Measurements from ENCODE around the gene CP. TPM values are rescaled to one million over a fixed set of nuclear protein-coding genes. Genes with fewer than 3 reads are reported as not detected.
A peak's percentile ranks its signal among the peaks of the same experiment; 100 is the strongest.

Gene CP
- total RNA-seq, 1 experiment from 2014 or later = 0.52 TPM

DNA sequence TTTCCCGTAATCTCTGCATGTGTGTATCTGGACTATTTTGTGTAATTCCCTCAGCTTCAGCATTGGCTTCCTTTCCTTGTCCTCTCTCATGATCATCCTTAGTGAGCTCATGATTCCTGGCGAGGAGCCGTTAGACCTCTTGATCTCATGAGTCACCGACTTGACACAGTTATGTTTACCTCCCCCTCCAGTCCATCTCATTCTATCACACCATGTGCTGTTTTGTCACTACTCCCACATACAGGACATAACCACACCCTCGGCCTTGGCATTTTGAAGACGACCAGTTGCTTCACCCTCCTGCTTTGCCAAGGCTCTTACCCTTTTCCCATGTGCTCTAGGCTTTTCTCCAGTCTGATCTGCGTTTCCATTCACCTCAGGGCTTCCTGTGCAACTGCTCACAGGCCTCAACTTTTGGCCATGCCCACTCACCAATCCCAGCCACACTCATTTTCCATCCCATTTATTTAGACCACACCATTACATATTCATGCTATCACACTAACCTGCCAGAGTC is 41.5 kb downstream of the CP start (continued):
- TF ChIP-seq, protein P1, sequence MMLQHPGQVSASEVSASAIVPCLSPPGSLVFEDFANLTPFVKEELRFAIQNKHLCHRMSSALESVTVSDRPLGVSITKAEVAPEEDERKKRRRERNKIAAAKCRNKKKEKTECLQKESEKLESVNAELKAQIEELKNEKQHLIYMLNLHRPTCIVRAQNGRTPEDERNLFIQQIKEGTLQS (IDR thresholded peaks at IDR 0.05) = no peak
- TF ChIP-seq RAD21 (IDR thresholded peaks at IDR 0.05; ENCODE audit: low read depth) = no peak

- ChIA-PET POLR2A (interaction anchor here (0.7 to 1.7 kb wide), 2 partner anchors 10 to 49 kb away, joined by 3 read pairs; no protein-coding TSS in a partner anchor), CTCF (interaction anchor here (1.4 kb wide), 1 partner anchor 59 kb away, joined by 5 read pairs; no protein-coding TSS in a partner anchor), RAD21 (ENCODE audit: low non-redundant PET in 1 of 2, low total read pairs in 2 of 2, uncharacterized antibody in 2 of 2, unreplicated experiment in 2 of 2) (no interaction called here)
- TF ChIP-seq POLR2A (IDR thresholded peaks at IDR 0.05; ENCODE audit: borderline replicate concordance, extremely low read depth, insufficient read depth, insufficient read length) = no peak
- TF ChIP-seq RAD21 (IDR thresholded peaks at IDR 0.05; ENCODE audit: low read depth) = no peak
- no peak for TF ChIP-seq REST (IDR thresholded peaks at IDR 0.05; ENCODE audit: low read depth)
- TF ChIP-seq ZNF274 (IDR thresholded peaks at IDR 0.05; ENCODE audit: low read depth, low read length) = no peak
- TF ChIP-seq, protein P1 (IDR thresholded peaks at IDR 0.05) = no peak
- TF ChIP-seq EGR1 (IDR thresholded peaks at IDR 0.05; ENCODE audit: low read depth) = no peak
- no peak for TF ChIP-seq SRF (IDR thresholded peaks at IDR 0.05; ENCODE audit: low read depth)
- no peak for TF ChIP-seq ZFX (IDR thresholded peaks at IDR 0.05)
- no peak for TF ChIP-seq EZH2phosphoT487 (IDR thresholded peaks at IDR 0.05; ENCODE audit: borderline replicate concordance)
- no peak for TF ChIP-seq EZH2 (IDR thresholded peaks at IDR 0.05)
- TF ChIP-seq CEBPB (IDR thresholded peaks at IDR 0.05; ENCODE audit: low read depth) = no peak
- no peak for TF ChIP-seq ELF1 (IDR thresholded peaks at IDR 0.05; ENCODE audit: borderline replicate concordance, low read depth)
- no peak for TF ChIP-seq SP1 (IDR thresholded peaks at IDR 0.05; ENCODE audit: low read depth)
- TF ChIP-seq CBX3 (IDR thresholded peaks at IDR 0.05; ENCODE audit: low read depth) = no peak
- TF ChIP-seq POLR2AphosphoS5 (IDR thresholded peaks at IDR 0.05; ENCODE audit: low read depth, low read length) = no peak
- TF ChIP-seq FOSL1 (IDR thresholded peaks at IDR 0.05; ENCODE audit: low read depth) = no peak
- TF ChIP-seq, protein P2, sequence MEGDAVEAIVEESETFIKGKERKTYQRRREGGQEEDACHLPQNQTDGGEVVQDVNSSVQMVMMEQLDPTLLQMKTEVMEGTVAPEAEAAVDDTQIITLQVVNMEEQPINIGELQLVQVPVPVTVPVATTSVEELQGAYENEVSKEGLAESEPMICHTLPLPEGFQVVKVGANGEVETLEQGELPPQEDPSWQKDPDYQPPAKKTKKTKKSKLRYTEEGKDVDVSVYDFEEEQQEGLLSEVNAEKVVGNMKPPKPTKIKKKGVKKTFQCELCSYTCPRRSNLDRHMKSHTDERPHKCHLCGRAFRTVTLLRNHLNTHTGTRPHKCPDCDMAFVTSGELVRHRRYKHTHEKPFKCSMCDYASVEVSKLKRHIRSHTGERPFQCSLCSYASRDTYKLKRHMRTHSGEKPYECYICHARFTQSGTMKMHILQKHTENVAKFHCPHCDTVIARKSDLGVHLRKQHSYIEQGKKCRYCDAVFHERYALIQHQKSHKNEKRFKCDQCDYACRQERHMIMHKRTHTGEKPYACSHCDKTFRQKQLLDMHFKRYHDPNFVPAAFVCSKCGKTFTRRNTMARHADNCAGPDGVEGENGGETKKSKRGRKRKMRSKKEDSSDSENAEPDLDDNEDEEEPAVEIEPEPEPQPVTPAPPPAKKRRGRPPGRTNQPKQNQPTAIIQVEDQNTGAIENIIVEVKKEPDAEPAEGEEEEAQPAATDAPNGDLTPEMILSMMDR (IDR thresholded peaks at IDR 0.05 in 2 of 3, conservative IDR thresholded peaks at IDR 0.05 in 1 of 3; ENCODE audit: borderline replicate concordance in 1 of 3, insufficient read depth in 1 of 3, low read depth in 2 of 3, low read length in 2 of 3) = no peak
- Histone ChIP-seq H3K9ac (ENCODE audit: low read length) (no peak overlapping the region), H3K36me3 (ENCODE audit: control insufficient read depth in 1 of 2, insufficient read depth in 2 of 2, low read length in 2 of 2) (no peaks in the 10 kb centered on the region), H3K27me3 (ENCODE audit: insufficient read depth, low read length) (no peaks in the 10 kb centered on the region), H3K9me2 (ENCODE audit: insufficient read depth) (no peaks in the 10 kb centered on the region), H2AFZ (ENCODE audit: low read depth, low read length, poor library complexity, severe bottlenecking) (no peak overlapping the region), H4K20me1 (ENCODE audit: insufficient read depth) (no peaks in the 10 kb centered on the region), H3K79me2 (ENCODE audit: insufficient read depth, low read length) (no peaks in the 10 kb centered on the region), H3K27ac (ENCODE audit: low read depth, low read length) (no peak overlapping the region), H3K9me3 (ENCODE audit: control insufficient read depth in 1 of 2, insufficient read depth in 1 of 2, low read depth in 1 of 2, low read length in 2 of 2) (no peaks in the 10 kb centered on the region), H3K4me1 (ENCODE audit: control insufficient read depth in 1 of 2, insufficient read depth in 2 of 2, low read length in 2 of 2) (peaks cover 12 to 17% of the 10 kb centered on the region in 2 experiments), H3K4me2 (ENCODE audit: low read length) (peak overlapping the region; percentile 54), H3K4me3 (replicated peaks in 1 of 2; ENCODE audit: low read depth in 1 of 2, low read length in 2 of 2) (no peak overlapping the region)
- ATAC-seq (no peak), DNase-seq (ENCODE audit: low read depth, low spot score) (no peak)
- no TSS peak for BruUV-seq (replicated peaks)
- intact Hi-C loops (cut with micrococcal nuclease) = no loop called here
Observed at GRCh38 chr3:149179220-149179619, 42.4 kb downstream of the CP start.
